Neural cell (in vitro differentiated cells): Measurements from ENCODE around the gene IL7R. TPM values are rescaled to one million over a fixed set of nuclear protein-coding genes. Genes with fewer than 3 reads are reported as not detected.
"Not testable (repeated sequence)": the region's sequence is repeated elsewhere in the genome, so short reads cannot be mapped to it uniquely, and the experiment has no call there.

ENCODE experiments used
- H2AFZ ChIP-seq: fragments of 200-600, 300-800 bp; sonication (generic), shearing (Covaris generic); 2 replicates; pipeline ENCODE4 v1.6.0; 2014; ENCODE audit warnings: low read depth, mild to moderate bottlenecking, antibody characterized with exemption, low read length, moderate library complexity
- H3F3A ChIP-seq: fragments of 200-600 bp; shearing (Covaris generic); 2 replicates; pipeline ENCODE4 v1.6.1; 2016; ENCODE audit warnings: mild to moderate bottlenecking, moderate library complexity, mixed read lengths, antibody characterized with exemption, low read length; ENCODE audit not compliant: insufficient read depth, poor library complexity, severe bottlenecking
- H3K27ac ChIP-seq: fragments of 200-600, 300-800 bp; sonication (generic), shearing (Covaris generic); 2 replicates; pipeline ENCODE4 v1.5.1; 2014; ENCODE audit warnings: mild to moderate bottlenecking, low read length, moderate library complexity
- H3K27me3 ChIP-seq: fragments of 300-800, 200-600 bp; sonication (generic), shearing (Covaris generic); 2 replicates; pipeline ENCODE4 v1.6.0; 2014; ENCODE audit warnings: mild to moderate bottlenecking, low read depth, low read length, moderate library complexity; ENCODE audit not compliant: insufficient read depth
- H3K36me3 ChIP-seq: fragments of 300-800, 200-600 bp; sonication (generic), shearing (Covaris generic); 2 replicates; pipeline ENCODE4 v1.5.1; 2014; ENCODE audit warnings: mild to moderate bottlenecking, antibody characterized with exemption, low read length, moderate library complexity; ENCODE audit not compliant: insufficient read depth
- H3K4me2 ChIP-seq: fragments of 300-800, 200-600 bp; sonication (generic), shearing (Covaris generic); 2 replicates; pipeline ENCODE4 v1.6.0; 2014; ENCODE audit warnings: mild to moderate bottlenecking, low read length
- H3K4me3 ChIP-seq: fragments of 300-800, 200-600 bp; sonication (generic), shearing (Covaris generic); 2 replicates; pipeline ENCODE4 v1.5.1; 2014; ENCODE audit warnings: mild to moderate bottlenecking, low read length, moderate library complexity
- H3K79me2 ChIP-seq: fragments of 200-600 bp; shearing (Covaris generic); replicated peaks from 2 replicates; pipeline ENCODE4 v1.6.0; 2014; ENCODE audit warnings: mild to moderate bottlenecking, low read length, moderate library complexity; ENCODE audit not compliant: insufficient read depth
- H3K9ac ChIP-seq: fragments of 300-800, 200-600 bp; sonication (generic), shearing (Covaris generic); 2 replicates; pipeline ENCODE4 v1.6.1; 2016; ENCODE audit warnings: mild to moderate bottlenecking, low read length, mixed read lengths
- H3K9me2 ChIP-seq: fragments of 200-600 bp; shearing (Covaris generic); 2 replicates; pipeline ENCODE4 v1.6.1; 2016; ENCODE audit warnings: mild to moderate bottlenecking, low read length, mixed read lengths; ENCODE audit not compliant: insufficient read depth
- H3K9me3 ChIP-seq: fragments of 200-600, 300-800 bp; sonication (generic), shearing (Covaris generic); 2 replicates; pipeline ENCODE4 v1.6.1; 2016; ENCODE audit warnings: mild to moderate bottlenecking, mixed run types, low read length, moderate library complexity, mixed read lengths
- H4K20me1 ChIP-seq: fragments of 200-600 bp; shearing (Covaris generic); 2 replicates; pipeline ENCODE4 v1.6.1; 2016; ENCODE audit warnings: mild to moderate bottlenecking, mixed run types; ENCODE audit not compliant: insufficient read depth
- CTCF ChIP-seq: fragments of 450-650 bp; IDR thresholded peaks from 2 replicates; pipeline ENCODE4 v1.5.1; 2014; ENCODE audit warnings: antibody characterized with exemption, mild to moderate bottlenecking, moderate library complexity; ENCODE audit not compliant: poor library complexity, severe bottlenecking
- EZH2 ChIP-seq: fragments of 200-600, 300-800 bp; shearing (Covaris generic), sonication (generic); IDR thresholded peaks from 2 replicates; pipeline ENCODE4 v1.6.1; 2014; ENCODE audit warnings: antibody characterized with exemption, low read length, borderline replicate concordance, mild to moderate bottlenecking; ENCODE audit not compliant: insufficient read depth, poor library complexity, severe bottlenecking
- POLR2AphosphoS5 ChIP-seq: IDR thresholded peaks from 2 replicates; pipeline ENCODE4 v1.6.1; 2012
- RAD21 ChIP-seq: fragments of 450-650 bp; conservative IDR thresholded peaks from 2 replicates; pipeline ENCODE4 v1.6.1; 2014; ENCODE audit warnings: antibody characterized with exemption, mild to moderate bottlenecking, moderate library complexity
- SMC3 ChIP-seq: fragments of 450-650 bp; conservative IDR thresholded peaks from 2 replicates; pipeline ENCODE4 v1.6.1; 2014; ENCODE audit warnings: antibody characterized with exemption, mild to moderate bottlenecking, moderate library complexity; ENCODE audit not compliant: poor library complexity
- TAF1 ChIP-seq: IDR thresholded peaks from 2 replicates; pipeline ENCODE4 v1.6.1; 2012; ENCODE audit warnings: low read depth
- polyA plus RNA-seq: library from polyadenylated mRNA; depleted of rRNA; stranded (reverse); fragments of >200 nt; gene quantifications from 2 replicates; pipeline ENCODE4 v1.2.3, GENCODE V29; 2014

Gene IL7R
- polyA plus RNA-seq, 1 donor from 2014 or later = not detected

DNA sequence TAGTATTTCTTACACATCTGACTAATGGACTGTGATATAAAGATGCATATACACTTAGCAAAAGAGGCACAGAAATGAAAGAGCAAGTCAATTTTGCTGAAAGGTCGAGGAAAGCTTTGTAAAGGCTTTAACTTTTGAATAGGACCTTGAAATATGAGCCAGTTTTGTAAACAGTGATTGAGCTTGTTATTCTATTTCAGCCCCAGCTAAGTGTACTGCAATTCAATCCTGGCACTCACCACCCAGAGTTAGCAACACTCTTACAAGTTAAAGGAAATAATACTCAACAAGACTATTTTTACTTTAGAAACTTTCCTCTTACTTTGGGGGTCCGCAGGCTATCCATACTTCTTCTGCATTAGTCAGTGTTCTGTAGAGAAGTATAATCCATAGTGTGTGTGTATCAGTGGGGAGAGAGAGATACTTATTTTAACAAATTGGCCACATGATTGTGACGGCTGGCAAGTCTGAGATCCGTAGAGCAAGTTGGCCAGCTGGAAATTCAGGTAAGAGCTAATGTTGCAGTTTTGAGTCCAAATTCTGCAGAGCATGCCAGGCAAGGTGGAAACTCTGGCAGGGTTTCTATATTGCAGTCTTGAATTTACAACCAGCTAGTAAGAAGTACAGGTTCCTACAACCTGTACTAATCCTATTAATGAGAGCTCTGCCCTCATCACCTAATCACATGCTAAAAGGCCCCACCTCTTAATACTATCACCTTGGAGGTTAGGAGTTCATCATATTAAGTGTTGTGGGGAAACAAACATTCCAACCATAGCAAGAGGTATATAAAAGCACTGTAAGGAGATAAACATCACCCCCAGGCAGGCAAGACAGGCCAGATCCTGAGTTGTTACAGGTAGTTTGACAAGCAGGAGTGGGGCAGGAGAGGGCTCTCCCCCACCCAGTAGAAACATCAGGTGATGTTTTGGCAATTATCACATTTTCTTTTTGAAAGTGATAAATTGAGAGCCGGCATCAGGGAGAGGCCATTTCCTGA, 33.6 kb downstream of the IL7R start:
- H3K27me3 ChIP-seq = no peaks in the 10 kb centered on the region
- H3K4me2 ChIP-seq = no peak overlapping the region
- no peak overlapping the region for H2AFZ ChIP-seq
- H4K20me1 ChIP-seq = no peaks in the 10 kb centered on the region
- no peaks in the 10 kb centered on the region for H3F3A ChIP-seq
- no peaks in the 10 kb centered on the region for H3K79me2 ChIP-seq
- TF ChIP-seq POLR2AphosphoS5 = no peak
- no peaks in the 10 kb centered on the region for H3K36me3 ChIP-seq
- H3K9me2 ChIP-seq = no peaks in the 10 kb centered on the region
- H3K27ac ChIP-seq = no peak overlapping the region
- H3K9me3 ChIP-seq = no peaks in the 10 kb centered on the region
- no peak overlapping the region for H3K9ac ChIP-seq
- no peak overlapping the region for H3K4me3 ChIP-seq

DNA sequence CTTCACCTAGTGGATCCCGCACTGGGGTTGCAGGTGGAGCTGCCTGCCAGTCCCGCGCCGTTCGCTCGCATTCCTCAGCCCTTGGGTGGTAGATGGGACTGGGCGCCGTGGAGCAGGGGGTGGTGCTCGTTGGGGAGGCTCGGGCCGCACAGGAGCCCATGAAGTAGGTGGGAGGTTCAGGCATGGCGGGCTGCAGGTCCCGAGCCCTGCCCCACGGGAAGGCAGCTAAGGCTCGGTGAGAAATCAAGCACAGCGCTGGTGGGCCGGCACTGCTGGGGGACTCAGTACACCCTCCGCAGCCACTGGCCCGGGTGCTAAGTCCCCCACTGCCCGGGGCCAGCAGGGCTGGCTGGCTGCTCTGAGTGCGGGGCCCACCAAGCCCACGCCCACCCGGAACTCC, 36.1 kb downstream of the IL7R start:
- H3K27ac ChIP-seq, H4K20me1 ChIP-seq, H3K9ac ChIP-seq: not testable (repeated sequence)

DNA sequence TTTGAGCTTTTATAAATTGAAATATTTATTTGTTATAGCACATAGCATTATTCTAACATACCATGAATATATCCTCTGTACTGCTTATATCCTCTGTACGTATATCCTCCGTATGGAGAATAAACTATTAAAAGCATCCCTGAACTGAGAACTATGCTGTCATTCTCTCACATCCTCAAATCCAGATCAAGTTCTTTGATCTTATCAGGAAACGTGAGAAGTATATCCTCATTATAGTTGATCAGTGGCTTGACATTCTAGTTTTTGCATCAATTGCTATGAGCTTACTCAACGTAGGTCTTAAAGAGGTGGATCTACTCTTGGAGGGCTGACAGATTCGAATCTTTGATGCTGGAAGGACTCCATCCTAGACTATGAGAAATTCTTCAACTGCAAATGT, 37.4 kb downstream of the IL7R start:
- no peaks in the 10 kb centered on the region for H4K20me1 ChIP-seq
- H3F3A ChIP-seq = no peaks in the 10 kb centered on the region
- H3K27me3 ChIP-seq = no peaks in the 10 kb centered on the region
- H3K4me2 ChIP-seq = no peak overlapping the region
- no peaks in the 10 kb centered on the region for H3K36me3 ChIP-seq
- no peaks in the 10 kb centered on the region for H3K9me2 ChIP-seq
- no peaks in the 10 kb centered on the region for H3K79me2 ChIP-seq
- H2AFZ ChIP-seq = no peak overlapping the region
- H3K27ac ChIP-seq = no peak overlapping the region
- no peak overlapping the region for H3K4me3 ChIP-seq
- H3K9ac ChIP-seq = no peak overlapping the region
- TF ChIP-seq SMC3 (no peak), POLR2AphosphoS5 (no peak), RAD21 (no peak), TAF1 (no peak), EZH2 (no peak), CTCF (no peak)
- no peaks in the 10 kb centered on the region for H3K9me3 ChIP-seq

More for the DNA sequence above, 36.1 kb downstream of the IL7R start:
- not testable (repeated sequence) for H3F3A ChIP-seq, H3K79me2 ChIP-seq, H3K9me2 ChIP-seq, H2AFZ ChIP-seq, H3K27me3 ChIP-seq, H3K4me2 ChIP-seq, H3K36me3 ChIP-seq, H3K9me3 ChIP-seq, H3K4me3 ChIP-seq
